Loucy (cell line): ENCODE data around the gene MFAP3.
"Not testable (repeated sequence)": the region's sequence is repeated elsewhere in the genome, so short reads cannot be mapped to it uniquely, and the experiment has no call there.

Source experiments
- H2AFZ ChIP-seq: fragments of 200-600 bp; sonication (generic); 2 replicates; pipeline ENCODE4 v1.6.0; 2016; ENCODE audit warnings: antibody characterized with exemption, mild to moderate bottlenecking, low read length, moderate library complexity
- H3F3A ChIP-seq: fragments of 200-600 bp; 2 replicates; pipeline ENCODE4 v1.6.0; 2016; ENCODE audit warnings: antibody characterized with exemption, low read depth, mild to moderate bottlenecking
- H3K27me3 ChIP-seq: fragments of 200-600 bp; sonication (generic); 2 replicates; pipeline ENCODE4 v1.6.1; 2014; ENCODE audit warnings: low read length, mild to moderate bottlenecking; ENCODE audit not compliant: insufficient read depth, poor library complexity, severe bottlenecking
- H3K36me3 ChIP-seq: fragments of 200-600 bp; sonication (generic); 2 replicates; pipeline ENCODE4 v1.6.1; 2016; ENCODE audit warnings: low read length; ENCODE audit not compliant: insufficient read depth
- H3K4me1 ChIP-seq: fragments of 200-600 bp; sonication (generic); 2 replicates; pipeline ENCODE4 v1.5.1; 2014; ENCODE audit warnings: low read length, mild to moderate bottlenecking; ENCODE audit not compliant: insufficient read depth, poor library complexity, severe bottlenecking
- H3K4me2 ChIP-seq: fragments of 200-600 bp; sonication (generic); 2 replicates; pipeline ENCODE4 v1.6.0; 2014; ENCODE audit warnings: antibody characterized with exemption, low read length, low read depth, mild to moderate bottlenecking; ENCODE audit not compliant: poor library complexity, severe bottlenecking
- H3K4me3 ChIP-seq: fragments of 200-600 bp; sonication (generic); 2 replicates; pipeline ENCODE4 v1.5.1; 2014; ENCODE audit warnings: low read length, mild to moderate bottlenecking, mixed read lengths; ENCODE audit not compliant: poor library complexity, severe bottlenecking
- H3K79me2 ChIP-seq: fragments of 200-600 bp; sonication (generic); 2 replicates; pipeline ENCODE4 v1.6.1; 2014; ENCODE audit warnings: low read length; ENCODE audit not compliant: insufficient read depth
- H3K9ac ChIP-seq: fragments of 200-600 bp; sonication (generic); 2 replicates; pipeline ENCODE4 v1.6.0; 2014; ENCODE audit warnings: mild to moderate bottlenecking, low read depth, low read length, moderate library complexity; ENCODE audit not compliant: poor library complexity, severe bottlenecking
- H3K9me2 ChIP-seq: fragments of 200-600 bp; sonication (generic); replicated peaks from 2 replicates; pipeline ENCODE4 v1.6.1; 2016; ENCODE audit warnings: low read depth, low read length, mixed read lengths
- H3K9me3 ChIP-seq: fragments of 200-600 bp; sonication (generic); 2 replicates; pipeline ENCODE4 v1.6.1; 2014; ENCODE audit warnings: mild to moderate bottlenecking, antibody characterized with exemption, low read length, low read depth; ENCODE audit not compliant: insufficient read depth
- H4K20me1 ChIP-seq: fragments of 200-600 bp; sonication (generic); 2 replicates; pipeline ENCODE4 v1.6.0; 2014; ENCODE audit warnings: antibody characterized with exemption, low read length, mild to moderate bottlenecking; ENCODE audit not compliant: insufficient read depth, poor library complexity, severe bottlenecking
- EZH2phosphoT487 ChIP-seq: fragments of 200-600 bp; IDR thresholded peaks from 2 replicates; pipeline ENCODE4 v1.6.1; 2018; ENCODE audit warnings: antibody characterized with exemption, mild to moderate bottlenecking, moderate library complexity, borderline replicate concordance
- TF ChIP-seq, protein P1 (sequence below): fragments of 200-600 bp; sonication (generic); conservative IDR thresholded peaks from 2 replicates; pipeline ENCODE4 v1.5.1; 2014; ENCODE audit warnings: mild to moderate bottlenecking, antibody characterized with exemption, low read length

The MFAP3 gene

DNA sequence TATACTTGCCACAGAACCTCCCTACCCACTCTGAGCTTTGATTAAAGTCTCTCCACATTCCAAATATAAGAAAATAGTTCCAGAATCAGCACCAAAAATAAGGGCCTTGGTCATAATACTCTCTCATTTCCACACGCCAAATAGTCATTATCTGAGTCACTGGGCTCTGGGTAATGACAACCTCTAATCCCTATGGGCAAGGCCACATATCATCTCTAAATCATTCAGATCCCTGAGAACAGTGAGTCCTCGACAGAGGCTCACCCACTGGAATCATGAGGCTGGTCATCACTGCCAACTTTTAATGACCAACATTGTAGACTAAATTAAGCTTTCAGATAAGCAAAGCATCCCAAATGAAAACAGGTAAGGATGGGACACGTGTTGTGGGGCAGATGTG, 28.1 kb upstream of the MFAP3 start:
- no peaks in the 10 kb centered on the region for H3K27me3 ChIP-seq
- no peaks in the 10 kb centered on the region for H3K9me3 ChIP-seq
- H3K4me2 ChIP-seq, result no peak overlapping the region
- H3K36me3 ChIP-seq, result no peaks in the 10 kb centered on the region
- H3F3A ChIP-seq, result no peaks in the 10 kb centered on the region
- no peaks in the 10 kb centered on the region for H3K4me1 ChIP-seq
- H3K9me2 ChIP-seq, result no peaks in the 10 kb centered on the region
- H4K20me1 ChIP-seq, result no peaks in the 10 kb centered on the region
- no peaks in the 10 kb centered on the region for H3K79me2 ChIP-seq
- H3K4me3 ChIP-seq, result no peak overlapping the region
- H3K9ac ChIP-seq, result no peak overlapping the region
- TF ChIP-seq, protein P1, sequence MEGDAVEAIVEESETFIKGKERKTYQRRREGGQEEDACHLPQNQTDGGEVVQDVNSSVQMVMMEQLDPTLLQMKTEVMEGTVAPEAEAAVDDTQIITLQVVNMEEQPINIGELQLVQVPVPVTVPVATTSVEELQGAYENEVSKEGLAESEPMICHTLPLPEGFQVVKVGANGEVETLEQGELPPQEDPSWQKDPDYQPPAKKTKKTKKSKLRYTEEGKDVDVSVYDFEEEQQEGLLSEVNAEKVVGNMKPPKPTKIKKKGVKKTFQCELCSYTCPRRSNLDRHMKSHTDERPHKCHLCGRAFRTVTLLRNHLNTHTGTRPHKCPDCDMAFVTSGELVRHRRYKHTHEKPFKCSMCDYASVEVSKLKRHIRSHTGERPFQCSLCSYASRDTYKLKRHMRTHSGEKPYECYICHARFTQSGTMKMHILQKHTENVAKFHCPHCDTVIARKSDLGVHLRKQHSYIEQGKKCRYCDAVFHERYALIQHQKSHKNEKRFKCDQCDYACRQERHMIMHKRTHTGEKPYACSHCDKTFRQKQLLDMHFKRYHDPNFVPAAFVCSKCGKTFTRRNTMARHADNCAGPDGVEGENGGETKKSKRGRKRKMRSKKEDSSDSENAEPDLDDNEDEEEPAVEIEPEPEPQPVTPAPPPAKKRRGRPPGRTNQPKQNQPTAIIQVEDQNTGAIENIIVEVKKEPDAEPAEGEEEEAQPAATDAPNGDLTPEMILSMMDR, result no peak
- no peak for TF ChIP-seq EZH2phosphoT487
- no peak overlapping the region for H2AFZ ChIP-seq

DNA sequence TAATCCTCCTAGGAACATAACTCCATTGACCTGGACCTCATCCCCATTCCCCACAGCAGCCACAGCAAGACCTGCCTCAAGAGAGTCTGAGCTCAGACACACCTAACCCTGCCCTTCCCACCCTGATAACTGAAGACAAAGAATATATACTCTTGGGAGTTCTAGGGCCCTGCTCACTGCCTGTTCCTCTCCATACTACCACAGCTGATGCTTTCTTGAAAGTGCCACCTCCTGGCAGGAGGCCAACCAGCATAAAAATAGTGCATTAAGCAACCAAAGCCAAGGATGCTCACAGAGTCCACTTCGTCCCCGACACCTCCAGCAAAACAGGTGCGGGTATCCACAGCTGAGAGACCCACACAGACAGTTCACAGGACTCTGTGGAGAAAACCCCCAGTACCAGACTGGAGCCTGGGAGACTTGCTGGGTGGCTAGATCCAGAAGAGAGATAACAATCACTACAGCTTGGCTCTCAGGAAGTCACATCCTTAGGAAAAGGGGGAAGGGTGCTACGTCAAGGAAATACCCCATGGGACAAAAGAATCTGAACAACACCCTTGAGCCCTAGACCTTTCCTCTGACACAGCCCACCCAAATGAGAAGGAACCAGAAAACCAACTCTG, 23.6 kb upstream of the MFAP3 start:
- no peak for TF ChIP-seq EZH2phosphoT487
- TF ChIP-seq, protein P1, result no peak
- no peak overlapping the region for H3K9ac ChIP-seq
- H3K4me1 ChIP-seq, result no peaks in the 10 kb centered on the region
- H2AFZ ChIP-seq, result no peak overlapping the region
- H3K9me3 ChIP-seq, result no peaks in the 10 kb centered on the region
- no peak overlapping the region for H3K4me3 ChIP-seq
- no peaks in the 10 kb centered on the region for H3K27me3 ChIP-seq
- H3K9me2 ChIP-seq, result no peaks in the 10 kb centered on the region
- no peak overlapping the region for H3K4me2 ChIP-seq
- H3F3A ChIP-seq, result no peaks in the 10 kb centered on the region
- no peaks in the 10 kb centered on the region for H3K79me2 ChIP-seq
- H3K36me3 ChIP-seq, result no peaks in the 10 kb centered on the region
- no peaks in the 10 kb centered on the region for H4K20me1 ChIP-seq

DNA sequence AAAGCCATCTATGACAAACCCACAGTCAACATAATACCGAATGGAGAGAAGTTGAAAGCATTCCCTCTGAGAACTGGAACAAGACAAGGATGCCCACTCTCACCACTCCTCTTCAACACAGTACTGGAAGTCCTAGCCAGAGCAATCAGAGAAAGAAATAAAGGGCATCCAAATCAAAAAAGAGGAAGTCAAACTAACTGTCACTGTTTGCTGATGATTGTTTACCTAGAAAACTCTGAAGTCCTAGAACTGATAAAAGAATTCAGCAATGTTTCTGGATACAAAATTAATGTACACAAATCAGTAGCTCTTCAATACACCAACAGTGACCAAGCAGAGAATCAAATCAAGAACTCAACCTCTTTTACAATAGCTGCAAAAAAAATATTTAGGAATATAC, 19.8 kb upstream of the MFAP3 start:
- not testable (repeated sequence) for H3F3A ChIP-seq, H3K4me2 ChIP-seq, H3K4me1 ChIP-seq, H3K9me2 ChIP-seq, H3K4me3 ChIP-seq, H3K27me3 ChIP-seq, H2AFZ ChIP-seq, H3K9me3 ChIP-seq, H3K9ac ChIP-seq, H4K20me1 ChIP-seq, H3K36me3 ChIP-seq, H3K79me2 ChIP-seq

DNA sequence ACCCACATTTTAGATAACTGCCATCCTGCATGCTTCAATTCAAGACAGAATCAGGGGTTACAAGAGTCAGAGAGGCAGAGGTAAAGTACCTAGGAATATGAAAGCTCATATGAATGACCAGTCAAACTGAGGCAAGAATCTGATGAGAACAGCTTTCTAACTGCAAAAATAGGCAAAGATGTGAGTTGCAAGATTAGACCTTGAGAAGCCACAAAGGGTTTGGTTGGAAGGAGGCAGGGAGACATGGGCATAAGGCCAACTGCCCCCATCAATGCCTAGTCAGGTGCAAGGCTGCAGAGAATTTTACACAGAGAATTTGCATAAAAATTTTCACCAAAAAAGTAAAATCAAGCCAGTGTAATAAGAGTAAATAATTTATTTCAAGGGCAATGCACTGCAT, 12.8 kb upstream of the MFAP3 start:
- Histone ChIP-seq H4K20me1 (no peaks in the 10 kb centered on the region), H3F3A (no peaks in the 10 kb centered on the region), H3K27me3 (no peaks in the 10 kb centered on the region), H3K4me2 (no peak overlapping the region), H3K9me2 (no peaks in the 10 kb centered on the region), H3K9me3 (no peaks in the 10 kb centered on the region), H3K36me3 (no peaks in the 10 kb centered on the region), H2AFZ (no peak overlapping the region), H3K4me1 (no peaks in the 10 kb centered on the region), H3K79me2 (no peaks in the 10 kb centered on the region), H3K4me3 (no peak overlapping the region), H3K9ac (no peak overlapping the region)
- TF ChIP-seq, protein P1, result no peak
- TF ChIP-seq EZH2phosphoT487, result no peak
